ENCODE measurements around the gene HMBS. TPM values are rescaled to one million over a fixed set of nuclear protein-coding genes. Genes with fewer than 3 reads are reported as not detected.
"Not testable (repeated sequence)": the region's sequence is repeated elsewhere in the genome, so short reads cannot be mapped to it uniquely, and the experiment has no call there.

The HMBS gene
- total RNA-seq (10 to 100 TPM in 1 of 2 donors, 1 to 10 TPM in 1; 4.0 to 15.7 TPM), polyA plus RNA-seq (ENCODE audit: insufficient read length in 2 of 2) (10 to 100 TPM; 23.0 to 31.1 TPM)
- long read RNA-seq, donor 1, transcript HMBS-201 (14 exons, 1,501 nt) = major isoform, 8 of 24 reads
- long read RNA-seq, donor 1, partial matches to known transcripts = 0 of 24 reads
- long read RNA-seq, donor 1, other reads (novel, unspliced or antisense) = 15 of 24 reads
- long read RNA-seq, donor 2, transcript HMBS-211 (14 exons, 1,895 nt) = major isoform, 5 of 7 reads
- long read RNA-seq, donor 2, partial matches to known transcripts = 0 of 7 reads
- long read RNA-seq, donor 2, other reads (novel, unspliced or antisense) = 0 of 7 reads
- long read RNA-seq, donor 3, partial matches to known transcripts = 0 of 4 reads
- long read RNA-seq, donor 3, other reads (novel, unspliced or antisense) = 0 of 4 reads
- long read RNA-seq, donor 4, transcript HMBS-201 (14 exons, 1,501 nt) = major isoform, 6 of 8 reads
- long read RNA-seq, donor 4, partial matches to known transcripts = 0 of 8 reads
- long read RNA-seq, donor 4, other reads (novel, unspliced or antisense) = 0 of 8 reads

- Histone ChIP-seq H3K27ac (ENCODE audit: low read depth, low read length) (peak within 1 kb of the TSS; percentile 98), H3K4me3 (ENCODE audit: low read depth, low read length) (peak within 1 kb of the TSS; percentile 99), H3K4me1 (ENCODE audit: control insufficient read depth, insufficient read depth, low read length) (peaks cover 18% of the 10 kb centered on the region), H3K27me3 (ENCODE audit: control insufficient read depth, insufficient read depth, low read length) (no peaks in the 10 kb centered on the region), H3K36me3 (ENCODE audit: control insufficient read depth, insufficient read depth, low read length) (peaks cover 38% of the 10 kb centered on the region), H3K9me3 (ENCODE audit: control insufficient read depth, insufficient read depth, low read length) (no peaks in the 10 kb centered on the region)
- under 1% methylated on average over 42 of the region's 45 CpGs for WGBS (ENCODE audit: insufficient coverage)
- peak; percentile 87 to 98 (median 96) for DNase-seq (ENCODE audit: low read depth in 4 of 6, low spot score in 6 of 6)
Observed at GRCh38 chr11:119084663-119085436, at the start of gene HMBS. TSS of gene HMBS (plus strand) at chr11:119084881. CDS start at chr11:119085034, 153 bp downstream.

DNA sequence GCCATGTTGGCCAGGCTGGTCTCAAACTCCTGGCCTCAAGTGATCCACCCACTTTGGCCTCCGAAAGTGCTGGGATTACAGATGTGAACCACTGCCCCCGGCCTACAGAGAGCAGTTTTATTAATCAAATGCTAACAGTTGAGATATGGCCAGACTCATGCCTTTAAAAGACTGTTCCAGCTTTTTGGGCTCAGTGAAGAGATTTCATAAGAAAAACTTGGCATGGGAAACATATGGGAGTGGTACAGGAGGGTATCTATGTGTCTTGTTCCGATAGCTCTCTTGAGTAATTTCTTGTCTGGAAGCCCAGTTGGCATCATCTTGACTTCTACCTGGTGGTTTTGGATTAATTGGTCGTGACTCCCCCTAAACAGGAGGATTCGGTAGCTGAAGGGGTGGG, 45.8 kb upstream of the HMBS start:
- Histone ChIP-seq H3K36me3 (ENCODE audit: control insufficient read depth, insufficient read depth, low read length) (no peaks in the 10 kb centered on the region), H3K9me3 (ENCODE audit: control insufficient read depth, insufficient read depth, low read length) (no peaks in the 10 kb centered on the region), H3K27me3 (ENCODE audit: control insufficient read depth, insufficient read depth, low read length) (no peaks in the 10 kb centered on the region), H3K4me1 (ENCODE audit: control insufficient read depth, insufficient read depth, low read length) (no peaks in the 10 kb centered on the region), H3K4me3 (ENCODE audit: low read depth, low read length) (no peak overlapping the region), H3K27ac (ENCODE audit: low read depth, low read length) (no peak overlapping the region)
- DNase-seq (ENCODE audit: low read depth in 4 of 6, low spot score in 6 of 6) = no peak
- WGBS (ENCODE audit: insufficient coverage) = 91% methylated on average over 2 of the region's 5 CpGs

- not testable (repeated sequence) for H3K36me3 ChIP-seq (ENCODE audit: control insufficient read depth, insufficient read depth, low read length); H3K27me3 ChIP-seq (ENCODE audit: control insufficient read depth, insufficient read depth, low read length); H3K9me3 ChIP-seq (ENCODE audit: control insufficient read depth, insufficient read depth, low read length); DNase-seq (ENCODE audit: low read depth in 4 of 6, low spot score in 6 of 6); H3K27ac ChIP-seq (ENCODE audit: low read depth, low read length); H3K4me3 ChIP-seq (ENCODE audit: low read depth, low read length); H3K4me1 ChIP-seq (ENCODE audit: control insufficient read depth, insufficient read depth, low read length)
- WGBS (ENCODE audit: insufficient coverage) = no CpG with 5 or more reads among the region's 11 CpGs
Observed at GRCh38 chr11:119039471-119039870, 45.2 kb upstream of the HMBS start.

DNA sequence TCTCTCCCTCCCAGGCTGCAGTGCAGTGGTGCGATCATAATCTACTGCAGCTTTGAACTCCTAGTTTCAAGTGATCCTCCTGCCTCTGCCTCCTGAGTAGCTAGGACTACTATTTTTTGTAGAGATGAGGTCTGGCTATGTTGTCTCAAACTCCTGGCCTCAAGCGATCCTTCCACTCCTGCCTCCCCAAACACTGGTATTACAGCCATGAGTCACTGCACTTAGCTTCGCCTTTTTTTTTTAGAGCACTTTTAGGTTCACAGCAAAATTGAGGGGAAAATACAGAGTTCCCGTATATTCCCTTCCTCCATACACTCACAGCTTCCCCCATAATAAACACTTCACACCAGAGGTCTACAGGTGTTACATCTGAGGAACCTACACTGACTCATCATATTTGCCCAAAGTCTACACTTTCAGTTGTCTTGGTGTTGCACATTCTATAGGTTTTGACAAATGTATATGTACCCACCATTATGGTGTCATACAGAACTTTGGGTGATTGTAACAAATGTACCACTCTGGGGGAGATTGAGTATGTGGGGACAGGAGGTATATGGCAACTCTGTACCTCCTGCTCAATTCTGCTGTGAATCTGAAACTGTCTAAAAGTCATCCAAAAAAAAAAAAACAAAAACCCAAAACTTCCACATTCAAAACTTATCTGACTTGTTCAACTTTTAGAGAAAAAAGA, 42.7 kb upstream of the HMBS start:
- no peak for DNase-seq (ENCODE audit: low read depth in 4 of 6, low spot score in 6 of 6)
- Histone ChIP-seq H3K27ac (ENCODE audit: low read depth, low read length) (no peak overlapping the region), H3K36me3 (ENCODE audit: control insufficient read depth, insufficient read depth, low read length) (peaks cover 26% of the 10 kb centered on the region), H3K4me3 (ENCODE audit: low read depth, low read length) (no peak overlapping the region), H3K27me3 (ENCODE audit: control insufficient read depth, insufficient read depth, low read length) (no peaks in the 10 kb centered on the region), H3K9me3 (ENCODE audit: control insufficient read depth, insufficient read depth, low read length) (no peaks in the 10 kb centered on the region), H3K4me1 (ENCODE audit: control insufficient read depth, insufficient read depth, low read length) (no peaks in the 10 kb centered on the region)
- 100% methylated on average over 2 of the region's 4 CpGs for WGBS (ENCODE audit: insufficient coverage)

- Histone ChIP-seq H3K4me1 (ENCODE audit: control insufficient read depth, insufficient read depth, low read length) (no peaks in the 10 kb centered on the region), H3K27me3 (ENCODE audit: control insufficient read depth, insufficient read depth, low read length) (no peaks in the 10 kb centered on the region), H3K36me3 (ENCODE audit: control insufficient read depth, insufficient read depth, low read length) (peaks cover 35% of the 10 kb centered on the region), H3K4me3 (ENCODE audit: low read depth, low read length) (no peak overlapping the region), H3K27ac (ENCODE audit: low read depth, low read length) (no peak overlapping the region), H3K9me3 (ENCODE audit: control insufficient read depth, insufficient read depth, low read length) (no peaks in the 10 kb centered on the region)
- no peak for DNase-seq (ENCODE audit: low read depth in 4 of 6, low spot score in 6 of 6)
- WGBS (ENCODE audit: insufficient coverage) = 97% methylated on average over 4 of the region's 9 CpGs
Observed at GRCh38 chr11:119042927-119043326, 41.8 kb upstream of the HMBS start.

DNA sequence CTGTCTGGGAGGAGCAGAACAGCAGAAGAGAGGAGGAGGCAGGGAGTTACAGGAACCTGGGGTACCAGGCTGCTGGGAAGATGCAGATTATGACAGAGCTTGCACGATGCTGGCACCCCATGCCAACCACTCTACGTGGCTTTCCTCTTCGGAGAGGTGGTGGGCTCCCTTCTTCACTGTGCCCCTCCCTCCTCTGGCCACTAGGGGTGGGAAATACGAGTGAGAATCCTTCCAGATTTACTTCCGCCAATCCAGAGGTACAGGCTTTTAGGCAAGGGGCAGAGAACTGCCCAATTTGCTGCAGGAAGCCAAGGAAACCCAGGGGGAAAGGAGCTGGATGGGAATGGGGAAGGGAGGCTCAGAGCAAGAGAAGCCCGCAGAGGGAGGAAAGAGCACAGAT, 40.0 kb upstream of the HMBS start:
- H3K27me3 ChIP-seq (ENCODE audit: control insufficient read depth, insufficient read depth, low read length) = no peaks in the 10 kb centered on the region
- DNase-seq (ENCODE audit: low read depth in 4 of 6, low spot score in 6 of 6) = no peak
- H3K36me3 ChIP-seq (ENCODE audit: control insufficient read depth, insufficient read depth, low read length) = peaks cover 53% of the 10 kb centered on the region
- H3K27ac ChIP-seq (ENCODE audit: low read depth, low read length) = no peak overlapping the region
- 75% methylated on average over 2 of the region's 6 CpGs for WGBS (ENCODE audit: insufficient coverage)
- no peaks in the 10 kb centered on the region for H3K4me1 ChIP-seq (ENCODE audit: control insufficient read depth, insufficient read depth, low read length)
- no peaks in the 10 kb centered on the region for H3K9me3 ChIP-seq (ENCODE audit: control insufficient read depth, insufficient read depth, low read length)
- H3K4me3 ChIP-seq (ENCODE audit: low read depth, low read length) = no peak overlapping the region

- H3K36me3 ChIP-seq (ENCODE audit: control insufficient read depth, insufficient read depth, low read length) = peaks cover 67% of the 10 kb centered on the region
- H3K4me3 ChIP-seq (ENCODE audit: low read depth, low read length) = no peak overlapping the region
- 99% methylated on average over 6 of the region's 6 CpGs for WGBS (ENCODE audit: insufficient coverage)
- H3K4me1 ChIP-seq (ENCODE audit: control insufficient read depth, insufficient read depth, low read length) = no peaks in the 10 kb centered on the region
- no peak overlapping the region for H3K27ac ChIP-seq (ENCODE audit: low read depth, low read length)
- no peaks in the 10 kb centered on the region for H3K27me3 ChIP-seq (ENCODE audit: control insufficient read depth, insufficient read depth, low read length)
- no peaks in the 10 kb centered on the region for H3K9me3 ChIP-seq (ENCODE audit: control insufficient read depth, insufficient read depth, low read length)
- DNase-seq (ENCODE audit: low read depth in 4 of 6, low spot score in 6 of 6) = no peak
Observed at GRCh38 chr11:119046489-119046888, 38.2 kb upstream of the HMBS start.

DNA sequence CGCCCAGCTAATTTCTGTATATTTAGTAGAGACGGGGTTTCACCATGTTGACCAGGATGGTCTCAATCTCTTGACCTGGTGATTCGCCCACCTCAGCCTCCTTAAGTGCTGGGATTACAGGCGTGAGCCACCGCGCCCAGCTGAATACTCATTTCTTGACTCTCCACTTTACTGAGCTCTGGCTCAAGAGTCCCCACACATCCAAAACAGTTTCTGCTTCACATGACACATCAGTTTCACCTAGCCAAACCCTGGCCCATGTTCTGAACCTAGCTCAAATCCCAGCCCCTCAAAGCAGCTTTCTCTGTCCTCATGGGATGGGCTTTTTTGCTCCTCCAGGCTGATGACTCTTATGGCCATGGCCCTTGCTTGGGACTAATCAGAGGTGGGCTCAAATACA, 37.5 kb upstream of the HMBS start:
- 96% methylated on average over 6 of the region's 6 CpGs for WGBS (ENCODE audit: insufficient coverage)
- DNase-seq (ENCODE audit: low read depth in 4 of 6, low spot score in 6 of 6) = no peak
- Histone ChIP-seq H3K27me3 (ENCODE audit: control insufficient read depth, insufficient read depth, low read length) (no peaks in the 10 kb centered on the region), H3K27ac (ENCODE audit: low read depth, low read length) (no peak overlapping the region), H3K9me3 (ENCODE audit: control insufficient read depth, insufficient read depth, low read length) (no peaks in the 10 kb centered on the region), H3K36me3 (ENCODE audit: control insufficient read depth, insufficient read depth, low read length) (peaks cover 75% of the 10 kb centered on the region), H3K4me3 (ENCODE audit: low read depth, low read length) (no peak overlapping the region), H3K4me1 (ENCODE audit: control insufficient read depth, insufficient read depth, low read length) (no peaks in the 10 kb centered on the region)

DNA sequence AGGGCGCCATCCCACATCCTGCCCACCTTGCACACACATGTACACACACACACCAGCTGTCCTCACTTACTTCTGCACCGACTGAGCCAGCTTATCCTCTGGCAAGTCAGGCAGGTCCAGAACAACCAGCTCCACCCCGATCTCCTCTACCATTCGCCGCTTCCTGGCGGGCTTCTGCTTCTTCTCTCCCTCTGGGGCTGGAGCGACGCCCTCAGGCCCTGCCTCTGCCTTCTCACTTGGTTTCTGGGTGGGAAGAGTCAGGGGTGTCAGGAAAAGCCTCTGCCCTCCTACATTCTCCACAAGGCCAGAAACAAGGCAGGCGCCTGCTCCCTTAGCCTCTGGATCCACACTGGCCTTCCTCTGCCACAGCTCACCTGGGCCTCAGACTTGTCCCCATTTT, 36.0 kb upstream of the HMBS start:
- Histone ChIP-seq H3K27ac (ENCODE audit: low read depth, low read length) (no peak overlapping the region), H3K27me3 (ENCODE audit: control insufficient read depth, insufficient read depth, low read length) (no peaks in the 10 kb centered on the region), H3K36me3 (ENCODE audit: control insufficient read depth, insufficient read depth, low read length) (peaks cover 89% of the 10 kb centered on the region), H3K9me3 (ENCODE audit: control insufficient read depth, insufficient read depth, low read length) (no peaks in the 10 kb centered on the region), H3K4me3 (ENCODE audit: low read depth, low read length) (no peak overlapping the region), H3K4me1 (ENCODE audit: control insufficient read depth, insufficient read depth, low read length) (no peaks in the 10 kb centered on the region)
- DNase-seq (ENCODE audit: low read depth in 4 of 6, low spot score in 6 of 6) = no peak
- 93% methylated on average over 7 of the region's 9 CpGs for WGBS (ENCODE audit: insufficient coverage)
